Astrocyte (in vitro differentiated cells and primary cell): ENCODE results near the gene CTBP1. TPM values are rescaled to one million over a fixed set of nuclear protein-coding genes. Genes with fewer than 3 reads are reported as not detected.
A peak's percentile ranks its signal among the peaks of the same experiment; 100 is the strongest.

ENCODE experiments used
- DNase-seq: peaks from one replicate; pipeline ENCODE4 v3.0.0-alpha.2; 2010; ENCODE audit warnings: low read depth
- FAIRE-seq: peaks from 2 replicates; lab custom pipeline; 2011; peaks lifted over from hg19 to GRCh38; lab: Jason Lieb, UNC
- H2AFZ ChIP-seq: 2 replicates; pipeline ENCODE4 v1.6.0; 2012; ENCODE audit warnings: low read depth, low read length, inconsistent platforms
- H3K27ac ChIP-seq: 2 replicates; pipeline ENCODE4 v1.5.1; 2011; ENCODE audit warnings: low read depth, low read length, inconsistent platforms
- H3K27me3 ChIP-seq: 2 replicates; pipeline ENCODE4 v1.6.0; 2011; ENCODE audit warnings: low read length, inconsistent platforms; ENCODE audit not compliant: insufficient read depth
- H3K36me3 ChIP-seq: 2 replicates; pipeline ENCODE4 v1.5.1; 2011; ENCODE audit warnings: low read length, inconsistent platforms; ENCODE audit not compliant: insufficient read depth
- H3K4me1 ChIP-seq: 2 replicates; pipeline ENCODE4 v1.5.1; 2011; ENCODE audit warnings: low read length, inconsistent platforms; ENCODE audit not compliant: insufficient read depth
- H3K4me2 ChIP-seq: 2 replicates; pipeline ENCODE4 v1.6.0; 2012; ENCODE audit warnings: low read length, inconsistent platforms
- H3K4me3 ChIP-seq: 2 replicates; pipeline ENCODE4 v1.5.1; 2011; ENCODE audit warnings: low read depth, mild to moderate bottlenecking, low read length, inconsistent platforms; ENCODE audit not compliant: insufficient read depth
- H3K79me2 ChIP-seq: 2 replicates; pipeline ENCODE4 v1.6.0; 2012; ENCODE audit warnings: mild to moderate bottlenecking, low read length, inconsistent platforms; ENCODE audit not compliant: insufficient read depth
- H3K9ac ChIP-seq: 2 replicates; pipeline ENCODE4 v1.6.0; 2012; ENCODE audit warnings: mild to moderate bottlenecking, low read length, inconsistent platforms
- H3K9me3 ChIP-seq: 2 replicates; pipeline ENCODE4 v1.5.1; 2012; ENCODE audit warnings: low read depth, mild to moderate bottlenecking, low read length, inconsistent platforms; ENCODE audit not compliant: insufficient read depth
- H4K20me1 ChIP-seq: 2 replicates; pipeline ENCODE4 v1.6.0; 2012; ENCODE audit warnings: low read length, inconsistent platforms; ENCODE audit not compliant: insufficient read depth
- H3K27ac Mint-ChIP-seq: one replicate; pipeline ENCODE4 v1.8.0; 2021; ENCODE audit warnings: mild to moderate bottlenecking, mixed read lengths; ENCODE audit not compliant: unreplicated experiment
- H3K27me3 Mint-ChIP-seq: one replicate; pipeline ENCODE4 v1.8.0; 2021; ENCODE audit warnings: low read depth, mixed read lengths; ENCODE audit not compliant: unreplicated experiment
- H3K36me3 Mint-ChIP-seq: one replicate; pipeline ENCODE4 v1.8.0; 2021; ENCODE audit warnings: low read depth, mixed read lengths; ENCODE audit not compliant: unreplicated experiment
- H3K4me1 Mint-ChIP-seq: one replicate; pipeline ENCODE4 v1.8.0; 2021; ENCODE audit warnings: low read depth, mixed read lengths; ENCODE audit not compliant: unreplicated experiment
- H3K4me3 Mint-ChIP-seq: one replicate; pipeline ENCODE4 v1.8.0; 2021; ENCODE audit warnings: mild to moderate bottlenecking, moderate library complexity, mixed read lengths; ENCODE audit not compliant: unreplicated experiment
- H3K9me3 Mint-ChIP-seq: one replicate; pipeline ENCODE4 v1.8.0; 2021; ENCODE audit warnings: mild to moderate bottlenecking, mixed read lengths; ENCODE audit not compliant: unreplicated experiment
- CTCF ChIP-seq: IDR thresholded peaks from 2 replicates; pipeline ENCODE4 v1.5.1; 2011; ENCODE audit warnings: low read depth, mild to moderate bottlenecking, inconsistent platforms, low read length, moderate library complexity; ENCODE audit not compliant: insufficient read depth
- EZH2 ChIP-seq: IDR thresholded peaks from 2 replicates; pipeline ENCODE4 v1.6.1; 2012; ENCODE audit warnings: mild to moderate bottlenecking, low read length, inconsistent platforms; ENCODE audit not compliant: insufficient read depth
- total RNA-seq: library from RNA; stranded (reverse); gene quantifications from 2 replicates; pipeline ENCODE4 v1.2.1, GENCODE V29; 2021

The CTBP1 gene
- total RNA-seq, 1 donor from 2014 or later = 136 TPM

GRCh38 chr4:1290165-1290977, 41.4 kb upstream of the CTBP1 start:
- H3K27ac ChIP-seq = peak overlapping the region; percentile 90
- Mint-ChIP-seq H3K27ac (peak overlapping the region; percentile 93), H3K4me1 (peaks cover 35% of the 10 kb centered on the region), H3K36me3 (peaks cover 3% of the 10 kb centered on the region), H3K4me3 (peak overlapping the region; percentile 97), H3K9me3 (peaks cover 5% of the 10 kb centered on the region), H3K27me3 (no peaks in the 10 kb centered on the region)
- no peaks in the 10 kb centered on the region for H3K27me3 ChIP-seq
- TF ChIP-seq EZH2 (no peak), CTCF (no peak)
- peaks cover 27% of the 10 kb centered on the region for H3K4me1 ChIP-seq
- no peaks in the 10 kb centered on the region for H3K36me3 ChIP-seq
- peaks cover 46% of the 10 kb centered on the region for H4K20me1 ChIP-seq
- peak overlapping the region; percentile 89 for H2AFZ ChIP-seq
- peak overlapping the region; percentile 93 for H3K4me3 ChIP-seq
- no peak for DNase-seq
- H3K9me3 ChIP-seq = no peaks in the 10 kb centered on the region
- H3K4me2 ChIP-seq = peak overlapping the region; percentile 99
- peaks cover 57% of the 10 kb centered on the region for H3K79me2 ChIP-seq
- peak overlapping the region; percentile 97 for H3K9ac ChIP-seq
- FAIRE-seq = no peak

GRCh38 chr4:1289207-1290164, 40.6 kb upstream of the CTBP1 start, which contains the start of gene MAEA:
Gene MAEA (plus strand): TSS chr4:1289891. CDS start chr4:1289914, 23 bp downstream.
- Histone ChIP-seq H3K4me1 (peaks cover 24% of the 10 kb centered on the region), H4K20me1 (peaks cover 39% of the 10 kb centered on the region), H3K9ac (peak within 1 kb of the TSS; percentile 97), H3K27ac (peak within 1 kb of the TSS; percentile 90), H3K36me3 (no peaks in the 10 kb centered on the region), H3K9me3 (no peaks in the 10 kb centered on the region), H3K4me2 (peak within 1 kb of the TSS; percentile 99), H3K79me2 (peaks cover 48% of the 10 kb centered on the region), H3K4me3 (peak within 1 kb of the TSS; percentile 93), H2AFZ (peak within 1 kb of the TSS; percentile 89), H3K27me3 (no peaks in the 10 kb centered on the region)
- H3K9me3 Mint-ChIP-seq = peaks cover 5% of the 10 kb centered on the region
- peaks cover 3% of the 10 kb centered on the region for H3K36me3 Mint-ChIP-seq
- H3K4me3 Mint-ChIP-seq = peak within 1 kb of the TSS; percentile 97
- no peak for TF ChIP-seq EZH2
- no peak for TF ChIP-seq CTCF
- H3K27ac Mint-ChIP-seq = peak within 1 kb of the TSS; percentile 93
- DNase-seq = peak; percentile 90
- FAIRE-seq = no peak
- H3K27me3 Mint-ChIP-seq = peaks cover 2% of the 10 kb centered on the region
- peaks cover 29% of the 10 kb centered on the region for H3K4me1 Mint-ChIP-seq
